K562 treated with DMSO at 1 percent for 4 hours (cell line): Measurements from ENCODE around the gene UBQLN3. TPM values are rescaled to one million over a fixed set of nuclear protein-coding genes. Genes with fewer than 3 reads are reported as not detected.

Experiments used
- total RNA-seq: library from RNA; unstranded; fragments of 300-600 nt; gene quantifications from 2 replicates; pipeline ENCODE4 v1.2.3, GENCODE V29; 2022; ENCODE audit not compliant: insufficient read depth

UBQLN3 gene
- not detected in 2 replicates for total RNA-seq

GRCh38 chr11:5509803-5510202 is at the start of gene UBQLN3:
TSS of gene UBQLN3 (minus strand) at chr11:5509957. CDS start at chr11:5509558, 399 bp downstream.

GRCh38 chr11:5548440-5548839 is 38.7 kb upstream of the UBQLN3 start, which contains the start of gene OR52H1:
TSS of gene OR52H1 (minus strand) at chr11:5548540. CDS start at chr11:5545505, 3,035 bp downstream.

GRCh38 chr11:5516599-5516998 is 6.8 kb upstream of the UBQLN3 start, which contains the start of gene UBQLNL:
TSS of gene UBQLNL (minus strand) at chr11:5516699. CDS start at chr11:5516441, 258 bp downstream.

GRCh38 chr11:5488385-5488784 is 21.4 kb downstream of the UBQLN3 start, which contains the start of gene OR52D1:
TSS of gene OR52D1 (plus strand) at chr11:5488685. CDS start at chr11:5488707, 22 bp downstream.

Other genes starting within 250 kb of the UBQLN3 start
- gene HBE1, start 240.0 kb downstream of the UBQLN3 start, total RNA-seq, result 1,476 and 1,673 TPM in 2 replicates
- gene OR51B4, start 208.0 kb downstream of the UBQLN3 start, total RNA-seq, result 55.4 and 61.8 TPM in 2 replicates
- gene OR51B2, start 185.7 kb downstream of the UBQLN3 start, total RNA-seq, result 1.9 and 4.3 TPM in 2 replicates
- 61.3 and 61.7 TPM in 2 replicates for gene OR51B5, start 166.4 kb downstream of the UBQLN3 start, total RNA-seq
- not detected in 2 replicates for gene OR51B6, start 158.4 kb downstream of the UBQLN3 start, total RNA-seq
- gene OR51M1, start 126.1 kb downstream of the UBQLN3 start, total RNA-seq, result not detected in 2 replicates
- gene OR51Q1, start 87.8 kb downstream of the UBQLN3 start, total RNA-seq, result not detected in 2 replicates
- gene OR51I1, start 68.4 kb downstream of the UBQLN3 start, total RNA-seq, result not detected in 2 replicates
- gene OR51I2, start 60.6 kb downstream of the UBQLN3 start, total RNA-seq, result not detected in 2 replicates
- not detected in 2 replicates for gene OR52D1, start 21.3 kb downstream of the UBQLN3 start, total RNA-seq
- gene UBQLNL, start 6.7 kb upstream of the UBQLN3 start, total RNA-seq, result 0.44 TPM in 1 of 2 replicates, not detected in the other
- not detected in 2 replicates for gene OR52H1, start 38.6 kb upstream of the UBQLN3 start, total RNA-seq
- gene OR52B6, start 70.9 kb upstream of the UBQLN3 start, total RNA-seq, result not detected in 2 replicates
- gene TRIM6, start 86.7 kb upstream of the UBQLN3 start, total RNA-seq, result 10.9 and 13.0 TPM in 2 replicates
- 2.0 and 3.1 TPM in 2 replicates for gene TRIM34, start 115.0 kb upstream of the UBQLN3 start, total RNA-seq
- 11.6 and 13.1 TPM in 2 replicates for gene TRIM5, start 175.1 kb upstream of the UBQLN3 start, total RNA-seq
- 0.41 and 0.45 TPM in 2 replicates for gene TRIM22, start 179.8 kb upstream of the UBQLN3 start, total RNA-seq
- not detected in 2 replicates for gene OR56B1, start 226.5 kb upstream of the UBQLN3 start, total RNA-seq
- not detected in 2 replicates for gene OR52N4, start 244.3 kb upstream of the UBQLN3 start, total RNA-seq